NOMO-1 treated with DMSO at 0.1 percent for 48 hours (cell line): ENCODE measurements around the gene KCNAB2.

Experiments
- DNase-seq: peaks from one replicate; lab custom pipeline; 2025; ENCODE audit not compliant: unreplicated experiment; lab: John Stamatoyannopoulos, UW

KCNAB2 gene

GRCh38 chr1:6045561-6045960, at the start of gene KCNAB2:
Gene KCNAB2, plus strand, starts transcription at chr1:6045888. Its CDS starts 5,649 bp downstream, at chr1:6051537.
- no peak for DNase-seq

GRCh38 chr1:5996641-5997270, 48.9 kb upstream of the KCNAB2 start:
- DNase-seq = no peak

GRCh38 chr1:5997316-5997715, 48.4 kb upstream of the KCNAB2 start:
- DNase-seq = no peak

GRCh38 chr1:5998051-5998905, 47.4 kb upstream of the KCNAB2 start:
- DNase-seq = no peak

GRCh38 chr1:5998906-5999301, 46.8 kb upstream of the KCNAB2 start:
- no peak for DNase-seq

- DNase-seq = no peak
Measured at GRCh38 chr1:5999711-6000443, 45.8 kb upstream of the KCNAB2 start.

GRCh38 chr1:6000444-6001288, 45.0 kb upstream of the KCNAB2 start:
- no peak for DNase-seq

GRCh38 chr1:6001992-6002576, 43.6 kb upstream of the KCNAB2 start:
- no peak for DNase-seq

GRCh38 chr1:6002714-6003501, 42.8 kb upstream of the KCNAB2 start:
- DNase-seq = no peak

GRCh38 chr1:6003568-6004411, 41.9 kb upstream of the KCNAB2 start:
- no peak for DNase-seq

- no peak for DNase-seq
Measured at GRCh38 chr1:6004412-6005123, 41.1 kb upstream of the KCNAB2 start.

- no peak for DNase-seq
Measured at GRCh38 chr1:6005276-6005917, 40.3 kb upstream of the KCNAB2 start.

- no peak for DNase-seq
Measured at GRCh38 chr1:6006882-6007281, 38.8 kb upstream of the KCNAB2 start.

GRCh38 chr1:6007318-6008083, 38.2 kb upstream of the KCNAB2 start:
- no peak for DNase-seq

- DNase-seq = no peak
Measured at GRCh38 chr1:6008084-6008415, 37.6 kb upstream of the KCNAB2 start.

GRCh38 chr1:6008696-6009095, 37.0 kb upstream of the KCNAB2 start:
- no peak for DNase-seq
